Kidney (tissue), 14 donors: ENCODE measurements around the gene BET1L. TPM values are rescaled to one million over a fixed set of nuclear protein-coding genes. Genes with fewer than 3 reads are reported as not detected.

Experiments
- DNase-seq, 5 donors: peaks; one replicate each; pipeline ENCODE4 v3.0.0-alpha.2; 2013 to 2020
- FAIRE-seq: peaks from 2 replicates; lab custom pipeline; 2012; peaks lifted over from hg19 to GRCh38; lab: Jason Lieb, UNC
- H3K27ac ChIP-seq, 2 donors: one replicate each; pipeline ENCODE4 v1.7.0; 2013; ENCODE audit warnings: low read depth in 2 of 2, low read length in 2 of 2, inconsistent platforms in 1 of 2
- H3K27me3 ChIP-seq: one replicate; pipeline ENCODE4 v1.7.1; 2013; ENCODE audit warnings: low read length, inconsistent platforms; ENCODE audit not compliant: control insufficient read depth, insufficient read depth
- H3K36me3 ChIP-seq, 3 donors: one replicate each; pipeline versions ENCODE4 v1.7.0 to v1.7.1; 2013; ENCODE audit warnings: low read length in 3 of 3, control low read depth in 1 of 3, inconsistent platforms in 1 of 3; ENCODE audit not compliant: insufficient read depth in 3 of 3, control insufficient read depth in 2 of 3
- H3K4me1 ChIP-seq, 3 donors: one replicate each; pipeline versions ENCODE4 v1.7.0 to v1.7.1; 2013; ENCODE audit warnings: low read length in 3 of 3, inconsistent platforms in 1 of 3, low read depth in 1 of 3; ENCODE audit not compliant: control insufficient read depth in 2 of 3, insufficient read depth in 2 of 3
- H3K4me3 ChIP-seq, 3 donors: one replicate each; pipeline versions ENCODE4 v1.7.0 to v1.8.1; 2013; ENCODE audit warnings: low read length in 3 of 3, control low read depth in 1 of 3, inconsistent platforms in 1 of 3
- H3K9ac ChIP-seq, 3 donors: one replicate each; pipeline versions ENCODE4 v1.7.0 to v1.7.1; 2013; ENCODE audit warnings: low read length in 3 of 3, control low read depth in 1 of 3, inconsistent platforms in 1 of 3
- H3K9me3 ChIP-seq, 3 donors: one replicate each; pipeline versions ENCODE4 v1.7.0 to v1.7.1; 2013; ENCODE audit warnings: low read length in 3 of 3, control low read depth in 1 of 3, inconsistent platforms in 1 of 3; ENCODE audit not compliant: control insufficient read depth in 2 of 3, insufficient read depth in 1 of 3
- CTCF ChIP-seq: IDR thresholded peaks from 3 replicates; pipeline ENCODE4 v1.5.1; 2012; ENCODE audit warnings: mild to moderate bottlenecking, moderate library complexity, borderline replicate concordance; ENCODE audit not compliant: insufficient read depth; ENCODE audit errors: extremely low read depth
- intact Hi-C: fragments of 100-400 bp; cut with DNase I; formaldehyde crosslinking; loops from one replicate; pipeline ENCODE4 v1.11.1; 2022
- polyA plus RNA-seq: library from polyadenylated mRNA; stranded (reverse); fragments of 350-450 nt; fragmentation: Illumina TruSeq; extraction: RNeasy Lipid Tissue Mini Kit (QIAGEN cat#74804); gene quantifications from one replicate; pipeline ENCODE4 v1.2.3, GENCODE V29; 2014; ENCODE audit warnings: low read depth, low replicate concordance; ENCODE audit not compliant: insufficient read depth
- total RNA-seq: library from RNA; stranded (reverse); fragmentation: NEBNext Ultra II Directional; extraction: Animal tissue kit (Norgen Biotek cat#: 25700); gene quantifications from one replicate; pipeline ENCODE4 v1.2.1, GENCODE V29; 2021
- donor health status: control.
- donor health status: control.
- donor health status: control.
- donor health status: control.
- donor health status: control.
- donor health status: DM: yes; HTN: yes; CAD: no.
- donor health status: Normal renal cell carcinoma (clear cell type).

The BET1L gene
- total and polyA plus RNA-seq, 2 donors from 2014 or later: 43.9 to 56.5 TPM

- TF ChIP-seq CTCF: no peak
- Histone ChIP-seq H3K27ac (no peak overlapping the region), H3K4me1 (no peaks in the 10 kb centered on the region), H3K27me3 (no peaks in the 10 kb centered on the region), H3K9ac (no peak overlapping the region), H3K9me3 (no peaks in the 10 kb centered on the region), H3K4me3 (no peak overlapping the region), H3K36me3 (peaks cover 8 to 35% (median 33%) of the 10 kb centered on the region in 3 donors)
- intact Hi-C loops: no loop called here
- FAIRE-seq (no peak), DNase-seq (no peak)
These were observed 44.4 kb upstream of the BET1L start for GRCh38 chr11:251550-251949.

GRCh38 chr11:250740-251299, 43.6 kb upstream of the BET1L start:
- H3K9me3 ChIP-seq: no peaks in the 10 kb centered on the region
- H3K4me1 ChIP-seq: no peaks in the 10 kb centered on the region
- no peak overlapping the region for H3K9ac ChIP-seq
- no peak for FAIRE-seq
- peak in 4 of 5 donors; percentile 53 to 64 (median 61) for DNase-seq
- H3K36me3 ChIP-seq: peaks cover 10 to 38% (median 35%) of the 10 kb centered on the region in 3 donors
- intact Hi-C loops: no loop called here
- no peak overlapping the region for H3K4me3 ChIP-seq
- peak; percentile 50 for TF ChIP-seq CTCF
- H3K27ac ChIP-seq: no peak overlapping the region
- H3K27me3 ChIP-seq: no peaks in the 10 kb centered on the region

GRCh38 chr11:250274-250673, 43.1 kb upstream of the BET1L start:
- Histone ChIP-seq H3K9me3 (no peaks in the 10 kb centered on the region), H3K27me3 (no peaks in the 10 kb centered on the region), H3K27ac (no peak overlapping the region), H3K4me1 (no peaks in the 10 kb centered on the region), H3K9ac (no peak overlapping the region), H3K4me3 (no peak overlapping the region), H3K36me3 (peaks cover 15 to 40% (median 36%) of the 10 kb centered on the region in 3 donors)
- FAIRE-seq: no peak
- TF ChIP-seq CTCF: no peak
- no peak for DNase-seq
- intact Hi-C loops: no loop called here

GRCh38 chr11:249062-249461, 41.9 kb upstream of the BET1L start:
- Histone ChIP-seq H3K9me3 (no peaks in the 10 kb centered on the region), H3K27ac (no peak overlapping the region), H3K36me3 (peaks cover 17 to 45% (median 43%) of the 10 kb centered on the region in 3 donors), H3K4me3 (no peak overlapping the region), H3K4me1 (no peaks in the 10 kb centered on the region), H3K27me3 (no peaks in the 10 kb centered on the region), H3K9ac (no peak overlapping the region)
- no peak for FAIRE-seq
- no peak for DNase-seq
- no peak for TF ChIP-seq CTCF
- intact Hi-C loops: no loop called here
